Neutrophil (primary cell): ENCODE results near the gene BOLL.
"Not testable (repeated sequence)": the region's sequence is repeated elsewhere in the genome, so short reads cannot be mapped to it uniquely, and the experiment has no call there.

Experiments used
- H3K27ac ChIP-seq: fragments of 200-600 bp; sonication (generic); 2 replicates; pipeline ENCODE4 v1.5.1; 2016; ENCODE audit warnings: mild to moderate bottlenecking, moderate library complexity
- H3K27me3 ChIP-seq: fragments of 200-600 bp; sonication (generic); 2 replicates; pipeline ENCODE4 v1.6.0; 2016; ENCODE audit warnings: mild to moderate bottlenecking
- H3K36me3 ChIP-seq: fragments of 200-600 bp; sonication (generic); 2 replicates; pipeline ENCODE4 v1.5.1; 2017
- H3K4me1 ChIP-seq, 2 experiments: fragments of 200-600 bp in 1 of 2; sonication (generic) in 1 of 2; 1 replicate in 1 of 2; 2 replicates in 1 of 2; pipeline versions ENCODE4 v1.5.1 to v1.6.1; 2013 to 2016; ENCODE audit warnings: low read depth in 1 of 2, low read length in 1 of 2, mild to moderate bottlenecking in 1 of 2, moderate library complexity in 1 of 2; ENCODE audit not compliant: control insufficient read depth in 1 of 2, insufficient read depth in 1 of 2
- H3K4me3 ChIP-seq, 2 experiments: fragments of 200-600 bp in 1 of 2; sonication (generic) in 1 of 2; 1 replicate in 1 of 2; 2 replicates in 1 of 2; pipeline ENCODE4 v1.5.1; 2013 to 2016; ENCODE audit warnings: low read depth in 1 of 2, low read length in 1 of 2, mild to moderate bottlenecking in 1 of 2, moderate library complexity in 1 of 2
- H3K9me3 ChIP-seq: fragments of 200-600 bp; sonication (generic); 2 replicates; pipeline ENCODE4 v1.5.1; 2016
- TF ChIP-seq, protein P1 (sequence below): fragments of 200-600 bp; sonication (generic); IDR thresholded peaks from 2 replicates; pipeline ENCODE4 v1.5.1; 2016; ENCODE audit warnings: antibody characterized with exemption

BOLL gene

GRCh38 chr2:197759625-197760292 is 25.4 kb downstream of the BOLL start:
- Histone ChIP-seq H3K4me1 (no peaks in the 10 kb centered on the region), H3K27ac (no peak overlapping the region), H3K4me3 (no peak overlapping the region), H3K27me3 (no peaks in the 10 kb centered on the region), H3K36me3 (no peaks in the 10 kb centered on the region), H3K9me3 (peaks cover 8% of the 10 kb centered on the region)
- TF ChIP-seq, protein P1, sequence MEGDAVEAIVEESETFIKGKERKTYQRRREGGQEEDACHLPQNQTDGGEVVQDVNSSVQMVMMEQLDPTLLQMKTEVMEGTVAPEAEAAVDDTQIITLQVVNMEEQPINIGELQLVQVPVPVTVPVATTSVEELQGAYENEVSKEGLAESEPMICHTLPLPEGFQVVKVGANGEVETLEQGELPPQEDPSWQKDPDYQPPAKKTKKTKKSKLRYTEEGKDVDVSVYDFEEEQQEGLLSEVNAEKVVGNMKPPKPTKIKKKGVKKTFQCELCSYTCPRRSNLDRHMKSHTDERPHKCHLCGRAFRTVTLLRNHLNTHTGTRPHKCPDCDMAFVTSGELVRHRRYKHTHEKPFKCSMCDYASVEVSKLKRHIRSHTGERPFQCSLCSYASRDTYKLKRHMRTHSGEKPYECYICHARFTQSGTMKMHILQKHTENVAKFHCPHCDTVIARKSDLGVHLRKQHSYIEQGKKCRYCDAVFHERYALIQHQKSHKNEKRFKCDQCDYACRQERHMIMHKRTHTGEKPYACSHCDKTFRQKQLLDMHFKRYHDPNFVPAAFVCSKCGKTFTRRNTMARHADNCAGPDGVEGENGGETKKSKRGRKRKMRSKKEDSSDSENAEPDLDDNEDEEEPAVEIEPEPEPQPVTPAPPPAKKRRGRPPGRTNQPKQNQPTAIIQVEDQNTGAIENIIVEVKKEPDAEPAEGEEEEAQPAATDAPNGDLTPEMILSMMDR: no peak

GRCh38 chr2:197759013-197759412 is 26.1 kb downstream of the BOLL start:
- TF ChIP-seq, protein P1: no peak
- Histone ChIP-seq H3K4me1 (no peaks in the 10 kb centered on the region), H3K36me3 (no peaks in the 10 kb centered on the region), H3K4me3 (no peak overlapping the region), H3K27ac (no peak overlapping the region), H3K9me3 (peaks cover 8% of the 10 kb centered on the region), H3K27me3 (no peaks in the 10 kb centered on the region)

DNA sequence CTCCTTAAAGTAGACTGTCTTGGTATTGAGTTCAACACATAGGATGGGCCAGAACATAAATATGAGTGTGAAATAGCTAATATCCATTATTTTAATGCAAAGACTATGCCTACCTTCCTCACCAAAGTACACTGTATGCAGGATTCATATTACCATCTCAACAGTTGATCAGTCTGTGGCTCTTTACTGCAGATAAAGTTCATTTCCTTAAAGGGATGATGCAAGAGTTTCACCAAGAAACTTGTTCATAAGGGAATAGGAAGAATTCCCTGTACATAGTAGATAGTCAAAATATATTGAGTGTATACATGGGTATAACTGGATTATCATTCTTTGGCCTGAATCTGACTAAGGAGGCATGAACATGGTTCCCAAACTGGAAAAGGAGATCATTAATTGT is 44.9 kb downstream of the BOLL start:
- no peak overlapping the region for H3K27ac ChIP-seq
- H3K27me3 ChIP-seq: no peaks in the 10 kb centered on the region
- H3K36me3 ChIP-seq: no peaks in the 10 kb centered on the region
- H3K4me1 ChIP-seq: no peaks in the 10 kb centered on the region
- no peak overlapping the region for H3K4me3 ChIP-seq
- TF ChIP-seq, protein P1: no peak
- H3K9me3 ChIP-seq: no peaks in the 10 kb centered on the region

DNA sequence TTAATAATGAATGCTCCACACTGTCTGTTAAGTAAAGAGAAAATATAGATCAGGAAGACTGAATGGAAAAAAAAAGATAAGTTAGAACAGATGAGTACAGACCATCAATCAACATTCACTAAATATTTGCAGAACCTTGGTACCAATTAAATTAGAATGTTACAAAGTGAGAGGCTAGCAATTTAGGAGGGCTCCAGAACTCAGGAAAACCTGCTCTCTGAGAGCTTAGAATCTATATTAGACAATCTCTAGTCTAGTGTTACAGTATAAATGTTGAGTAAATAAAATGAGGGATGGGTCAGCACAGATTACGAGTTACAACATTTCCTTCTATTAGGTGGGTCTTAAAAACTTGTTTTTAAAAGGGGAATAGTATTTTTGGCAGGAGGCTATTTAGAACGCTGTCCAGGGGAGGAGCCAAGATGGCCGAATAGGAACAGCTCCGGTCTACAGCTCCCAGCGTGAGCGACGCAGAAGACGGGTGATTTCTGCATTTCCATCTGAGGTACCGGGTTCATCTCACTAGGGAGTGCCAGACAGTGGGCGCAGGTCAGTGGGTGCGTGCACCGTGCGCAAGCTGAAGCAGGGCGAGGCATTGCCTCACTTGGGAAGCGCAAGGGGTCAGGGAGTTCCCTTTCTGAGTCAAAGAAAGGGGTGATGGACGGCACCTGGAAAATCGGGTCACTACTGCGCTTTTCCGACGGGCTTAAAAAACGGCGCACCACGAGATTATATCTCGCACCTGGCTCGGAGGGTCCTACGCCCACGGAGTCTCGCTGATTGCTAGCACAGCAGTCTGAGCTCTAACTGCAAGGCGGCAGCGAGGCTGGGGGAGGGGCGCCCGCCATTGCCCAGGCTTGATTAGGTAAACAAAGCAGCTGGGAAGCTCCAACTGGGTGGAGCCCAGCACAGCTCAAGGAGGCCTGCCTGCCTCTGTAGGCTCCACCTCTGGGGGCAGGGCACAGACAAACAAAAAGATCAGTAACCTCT is 56.3 kb downstream of the BOLL start:
- H3K36me3 ChIP-seq, H3K4me1 ChIP-seq, H3K4me3 ChIP-seq, H3K9me3 ChIP-seq, H3K27me3 ChIP-seq, H3K27ac ChIP-seq: not testable (repeated sequence)

GRCh38 chr2:197727011-197727410 is 58.1 kb downstream of the BOLL start:
- H3K4me3 ChIP-seq: no peak overlapping the region
- H3K27me3 ChIP-seq: no peaks in the 10 kb centered on the region
- no peaks in the 10 kb centered on the region for H3K36me3 ChIP-seq
- TF ChIP-seq, protein P1: no peak
- H3K4me1 ChIP-seq: no peaks in the 10 kb centered on the region
- H3K27ac ChIP-seq: no peak overlapping the region
- H3K9me3 ChIP-seq: no peaks in the 10 kb centered on the region

DNA sequence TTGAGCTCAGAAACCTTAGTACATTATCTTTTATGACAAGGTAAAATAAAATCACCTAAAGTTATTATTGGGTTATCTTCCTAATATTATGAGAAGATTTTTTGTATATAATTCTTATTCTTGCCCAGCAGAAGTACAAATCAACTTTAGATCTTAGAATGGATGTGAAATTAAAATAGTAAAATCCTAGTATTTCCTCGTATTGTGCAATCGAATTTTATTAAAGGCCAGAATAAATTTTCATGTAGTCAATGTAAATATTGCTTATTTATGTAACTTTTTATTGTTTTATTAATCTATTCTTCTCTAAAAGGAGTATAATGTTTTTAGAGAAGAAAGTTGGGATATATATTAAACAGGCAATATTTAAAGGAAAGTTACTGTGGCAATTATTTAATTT is 67.3 kb downstream of the BOLL start:
- Histone ChIP-seq H3K27ac (no peak overlapping the region), H3K4me1 (no peaks in the 10 kb centered on the region)
- TF ChIP-seq, protein P1: no peak

More for the DNA sequence above, 67.3 kb downstream of the BOLL start:
- no peaks in the 10 kb centered on the region for H3K27me3 ChIP-seq
- H3K9me3 ChIP-seq: no peaks in the 10 kb centered on the region
- no peak overlapping the region for H3K4me3 ChIP-seq
- no peaks in the 10 kb centered on the region for H3K36me3 ChIP-seq
